KMS-11 (cell line): Measurements from ENCODE around the gene LRRC1.

Experiments used
- H2AFZ ChIP-seq: fragments of 200-600 bp; sonication (generic); 2 replicates; pipeline ENCODE4 v1.6.1; 2016; ENCODE audit warnings: antibody characterized with exemption, mixed run types, low read depth
- H3K27ac ChIP-seq: fragments of 200-600 bp; sonication (generic); 2 replicates; pipeline ENCODE4 v1.6.1; 2016; ENCODE audit warnings: mild to moderate bottlenecking, mixed run types
- H3K27me3 ChIP-seq: fragments of 200-600 bp; sonication (generic); 2 replicates; pipeline ENCODE4 v1.6.1; 2017; ENCODE audit warnings: mild to moderate bottlenecking, low read depth, mixed run types, moderate library complexity; ENCODE audit not compliant: insufficient read depth
- H3K36me3 ChIP-seq: fragments of 200-600 bp; sonication (generic); 2 replicates; pipeline ENCODE4 v1.6.1; 2017; ENCODE audit warnings: mild to moderate bottlenecking, mixed run types; ENCODE audit not compliant: insufficient read depth
- H3K4me1 ChIP-seq: fragments of 200-600 bp; sonication (generic); 2 replicates; pipeline ENCODE4 v1.6.1; 2016; ENCODE audit warnings: mild to moderate bottlenecking, low read depth, mixed run types; ENCODE audit not compliant: poor library complexity, severe bottlenecking
- H3K4me2 ChIP-seq: fragments of 200-600 bp; sonication (generic); 2 replicates; pipeline ENCODE4 v1.7.0; 2016; ENCODE audit warnings: mild to moderate bottlenecking, mixed run types
- H3K4me3 ChIP-seq: fragments of 200-600 bp; sonication (generic); IDR thresholded peaks from 2 replicates; pipeline ENCODE4 v1.6.1; 2017; ENCODE audit warnings: low read depth, low read length, mixed read lengths; ENCODE audit not compliant: insufficient read depth
- H3K79me2 ChIP-seq: fragments of 200-600 bp; sonication (generic); 2 replicates; pipeline ENCODE4 v1.6.1; 2016; ENCODE audit warnings: low read depth, mixed run types; ENCODE audit not compliant: insufficient read depth
- H3K9ac ChIP-seq: fragments of 200-600 bp; sonication (generic); 2 replicates; pipeline ENCODE4 v1.6.1; 2016; ENCODE audit warnings: mild to moderate bottlenecking, mixed run types
- H4K20me1 ChIP-seq: fragments of 200-600 bp; sonication (generic); 2 replicates; pipeline ENCODE4 v1.6.1; 2016; ENCODE audit warnings: mild to moderate bottlenecking, mixed run types; ENCODE audit not compliant: insufficient read depth
- TF ChIP-seq, protein P1 (sequence below): fragments of 200-600 bp; sonication (generic); conservative IDR thresholded peaks from 2 replicates; pipeline ENCODE4 v1.6.1; 2017; ENCODE audit warnings: low read depth, mild to moderate bottlenecking, antibody characterized with exemption, low read length, moderate library complexity, mixed read lengths

Gene LRRC1

DNA sequence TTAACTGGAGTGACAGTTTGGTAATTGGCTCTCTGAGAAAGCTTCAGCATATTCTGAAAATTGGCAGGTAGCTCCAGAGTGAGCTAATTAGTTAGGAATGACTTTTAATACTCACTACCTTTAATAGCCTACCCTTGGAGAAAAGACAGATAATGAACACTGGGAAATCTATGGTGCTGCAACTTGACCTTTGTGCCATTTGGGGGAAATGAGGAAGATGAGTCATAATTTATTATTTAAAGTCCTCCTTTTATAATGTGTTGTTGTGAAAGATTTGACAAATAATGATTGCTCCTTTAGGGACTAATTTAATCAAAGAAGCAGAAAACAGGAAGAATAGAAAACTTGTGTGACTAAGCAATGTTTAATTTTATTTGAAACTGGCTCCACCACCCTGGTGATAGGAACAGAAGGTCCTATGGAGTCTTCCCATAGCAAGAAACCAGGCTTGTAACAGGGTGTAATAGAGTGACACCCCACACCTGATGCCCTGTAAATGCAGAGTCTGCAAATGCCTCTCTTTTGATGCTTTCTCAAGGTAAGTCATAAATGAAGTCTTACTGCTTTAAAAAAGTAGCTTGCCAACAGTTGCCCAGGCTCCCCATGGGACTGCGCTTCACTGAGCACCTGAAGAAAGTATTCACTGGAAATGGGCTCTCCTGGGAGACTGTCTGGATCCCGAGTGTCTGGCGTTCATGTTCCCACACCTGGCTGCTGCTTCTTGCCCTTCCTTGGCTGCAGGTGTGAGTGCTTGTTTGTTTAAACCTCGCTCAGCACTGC, 134.4 kb downstream of the LRRC1 start:
- Histone ChIP-seq H3K27ac (no peak overlapping the region), H3K36me3 (no peaks in the 10 kb centered on the region), H3K4me2 (no peak overlapping the region), H3K4me1 (peaks cover 20% of the 10 kb centered on the region), H2AFZ (no peak overlapping the region), H3K4me3 (no peak overlapping the region), H3K9ac (no peak overlapping the region), H3K79me2 (no peaks in the 10 kb centered on the region), H3K27me3 (no peaks in the 10 kb centered on the region), H4K20me1 (no peaks in the 10 kb centered on the region)
- TF ChIP-seq, protein P1, sequence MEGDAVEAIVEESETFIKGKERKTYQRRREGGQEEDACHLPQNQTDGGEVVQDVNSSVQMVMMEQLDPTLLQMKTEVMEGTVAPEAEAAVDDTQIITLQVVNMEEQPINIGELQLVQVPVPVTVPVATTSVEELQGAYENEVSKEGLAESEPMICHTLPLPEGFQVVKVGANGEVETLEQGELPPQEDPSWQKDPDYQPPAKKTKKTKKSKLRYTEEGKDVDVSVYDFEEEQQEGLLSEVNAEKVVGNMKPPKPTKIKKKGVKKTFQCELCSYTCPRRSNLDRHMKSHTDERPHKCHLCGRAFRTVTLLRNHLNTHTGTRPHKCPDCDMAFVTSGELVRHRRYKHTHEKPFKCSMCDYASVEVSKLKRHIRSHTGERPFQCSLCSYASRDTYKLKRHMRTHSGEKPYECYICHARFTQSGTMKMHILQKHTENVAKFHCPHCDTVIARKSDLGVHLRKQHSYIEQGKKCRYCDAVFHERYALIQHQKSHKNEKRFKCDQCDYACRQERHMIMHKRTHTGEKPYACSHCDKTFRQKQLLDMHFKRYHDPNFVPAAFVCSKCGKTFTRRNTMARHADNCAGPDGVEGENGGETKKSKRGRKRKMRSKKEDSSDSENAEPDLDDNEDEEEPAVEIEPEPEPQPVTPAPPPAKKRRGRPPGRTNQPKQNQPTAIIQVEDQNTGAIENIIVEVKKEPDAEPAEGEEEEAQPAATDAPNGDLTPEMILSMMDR: no peak

DNA sequence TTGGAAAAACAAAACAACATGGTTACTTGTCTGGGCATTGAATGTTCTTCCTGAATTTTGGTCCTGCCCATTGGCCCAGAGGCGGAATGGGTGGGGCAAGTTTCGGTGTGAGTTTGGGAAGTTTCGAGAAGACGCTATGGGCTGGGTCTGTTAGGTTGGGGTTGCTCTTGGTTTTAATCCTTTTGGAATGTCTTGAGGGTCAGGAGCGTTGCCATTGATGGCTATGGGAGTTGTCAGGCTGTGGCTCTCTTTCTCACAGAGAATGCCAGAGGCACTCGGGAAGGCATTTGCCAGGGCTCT, 135.0 kb downstream of the LRRC1 start:
- Histone ChIP-seq H3K4me3 (no peak overlapping the region), H3K27ac (no peak overlapping the region), H3K79me2 (no peaks in the 10 kb centered on the region), H4K20me1 (no peaks in the 10 kb centered on the region), H3K9ac (no peak overlapping the region), H3K27me3 (no peaks in the 10 kb centered on the region), H3K4me1 (peaks cover 20% of the 10 kb centered on the region), H3K36me3 (no peaks in the 10 kb centered on the region), H2AFZ (no peak overlapping the region), H3K4me2 (no peak overlapping the region)
- TF ChIP-seq, protein P1: no peak

DNA sequence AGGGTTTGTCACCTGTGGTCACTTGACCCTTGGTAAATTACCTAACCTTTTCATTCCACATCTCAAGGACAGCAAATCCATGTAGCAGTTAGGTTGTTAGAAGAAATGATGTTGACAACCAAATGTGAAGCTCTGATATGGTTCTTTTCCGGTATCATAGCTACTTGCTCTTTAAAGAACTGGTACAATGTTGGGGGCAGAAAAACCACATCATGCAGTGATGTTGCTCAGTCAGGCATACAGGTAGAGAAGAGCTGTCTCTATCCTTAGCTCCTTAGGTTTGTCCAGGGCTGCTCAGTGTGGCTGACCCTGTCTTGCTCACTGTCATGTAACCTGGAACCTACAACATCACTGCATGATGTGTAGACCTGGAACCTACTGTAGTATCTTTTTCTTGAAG, 135.5 kb downstream of the LRRC1 start:
- no peak overlapping the region for H3K27ac ChIP-seq
- H3K9ac ChIP-seq: no peak overlapping the region

DNA sequence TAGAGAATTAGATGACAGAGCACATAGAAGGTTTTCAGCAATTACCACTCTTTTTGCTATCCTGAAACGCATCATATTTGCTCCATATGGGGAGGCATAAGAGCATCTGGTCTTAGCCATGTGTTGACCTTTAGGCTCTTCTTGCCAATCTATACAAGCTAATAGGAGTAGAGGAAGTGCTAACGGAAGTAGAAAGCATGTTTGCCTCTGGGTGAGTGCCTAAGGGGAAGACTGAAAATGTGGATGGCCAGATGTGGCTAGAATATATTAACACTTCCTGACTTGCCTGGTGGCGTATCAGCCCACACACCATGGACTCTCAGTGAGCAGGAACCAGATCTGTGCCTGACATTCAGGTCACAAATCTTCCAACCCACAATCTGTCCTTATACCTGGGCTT, 136.3 kb downstream of the LRRC1 start:
- Histone ChIP-seq H3K4me2 (no peak overlapping the region), H3K9ac (no peak overlapping the region), H3K79me2 (no peaks in the 10 kb centered on the region), H3K36me3 (no peaks in the 10 kb centered on the region), H3K27me3 (no peaks in the 10 kb centered on the region), H3K27ac (no peak overlapping the region), H3K4me3 (no peak overlapping the region), H3K4me1 (peaks cover 16% of the 10 kb centered on the region), H2AFZ (no peak overlapping the region), H4K20me1 (no peaks in the 10 kb centered on the region)
- TF ChIP-seq, protein P1: no peak

More for the DNA sequence above, 135.5 kb downstream of the LRRC1 start:
- TF ChIP-seq, protein P1: no peak
- H4K20me1 ChIP-seq: no peaks in the 10 kb centered on the region
- H3K4me2 ChIP-seq: no peak overlapping the region
- H3K79me2 ChIP-seq: no peaks in the 10 kb centered on the region
- H3K4me3 ChIP-seq: no peak overlapping the region
- no peaks in the 10 kb centered on the region for H3K27me3 ChIP-seq
- H2AFZ ChIP-seq: no peak overlapping the region
- peaks cover 20% of the 10 kb centered on the region for H3K4me1 ChIP-seq
- no peaks in the 10 kb centered on the region for H3K36me3 ChIP-seq
